GM12873 (cell line): ENCODE measurements around the gene PFDN4.

ENCODE experiments used
- CTCF ChIP-seq: IDR thresholded peaks from 2 replicates; pipeline ENCODE4 v1.5.1; 2012; ENCODE audit warnings: low read depth, mild to moderate bottlenecking, moderate library complexity, low read length, control low read depth; ENCODE audit not compliant: insufficient read depth; ENCODE audit errors: missing control alignments

PFDN4 gene

GRCh38 chr20:54212226-54212625 is 4.3 kb downstream of the PFDN4 start:
- no peak for TF ChIP-seq CTCF

DNA sequence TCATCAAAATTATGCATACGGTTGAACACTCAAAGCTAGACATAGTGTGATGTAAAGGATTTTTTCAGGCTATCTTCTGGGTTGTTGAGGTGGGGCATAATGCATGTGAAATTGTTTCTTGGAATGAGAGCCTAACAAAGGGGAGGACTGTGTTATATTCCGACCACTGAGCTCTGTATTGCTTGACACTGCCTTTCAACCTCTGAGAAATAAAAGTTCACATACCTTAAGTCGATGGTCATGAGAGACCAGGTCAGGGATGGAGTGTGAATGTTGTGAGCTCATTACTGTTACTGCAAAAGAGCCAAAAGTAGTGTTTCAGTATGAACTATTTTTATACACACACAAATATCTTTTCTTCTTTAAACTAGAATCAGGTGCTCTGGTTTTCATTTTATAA is 5.0 kb downstream of the PFDN4 start:
- TF ChIP-seq CTCF = no peak

DNA sequence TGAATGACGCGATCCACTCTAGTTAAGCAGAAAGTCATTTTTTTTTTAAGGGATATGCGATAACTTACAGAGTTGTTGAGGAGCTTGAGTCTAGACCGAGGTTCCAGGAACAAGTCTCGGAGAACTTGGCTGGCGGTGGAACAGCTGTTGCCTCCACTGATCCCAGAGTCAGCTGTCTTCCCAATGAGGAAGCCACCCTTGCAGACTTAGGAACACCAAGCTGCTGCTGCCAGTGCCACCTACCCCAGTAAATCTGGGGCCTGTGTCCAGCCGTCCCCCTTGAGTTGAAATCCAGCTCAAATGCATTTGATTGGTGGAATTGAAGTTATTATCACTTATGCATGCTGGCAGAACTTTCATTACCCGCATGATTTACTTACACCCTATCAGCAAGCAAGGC is 6.7 kb downstream of the PFDN4 start:
- TF ChIP-seq CTCF = no peak

GRCh38 chr20:54215157-54215789 is 7.4 kb downstream of the PFDN4 start:
- TF ChIP-seq CTCF = no peak

DNA sequence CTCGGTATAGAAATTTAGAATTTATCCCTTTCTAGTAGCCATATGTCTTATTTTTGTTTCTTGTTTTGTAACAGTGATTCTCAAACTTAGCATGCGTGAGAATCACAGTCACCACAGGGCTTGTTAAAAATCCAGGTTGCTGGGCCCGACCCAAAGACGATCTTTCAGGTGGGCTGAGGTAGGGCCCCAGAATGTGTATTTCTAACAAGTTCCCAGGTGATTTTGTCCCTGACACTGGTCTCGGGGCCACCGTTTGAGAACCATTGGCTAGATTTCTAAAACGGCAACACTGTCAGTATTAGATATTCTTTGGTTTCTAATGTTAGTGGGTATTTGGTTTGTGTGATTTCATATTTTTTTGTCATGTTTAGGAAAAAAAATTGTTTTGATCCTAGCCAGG is 9.9 kb downstream of the PFDN4 start:
- TF ChIP-seq CTCF = no peak

DNA sequence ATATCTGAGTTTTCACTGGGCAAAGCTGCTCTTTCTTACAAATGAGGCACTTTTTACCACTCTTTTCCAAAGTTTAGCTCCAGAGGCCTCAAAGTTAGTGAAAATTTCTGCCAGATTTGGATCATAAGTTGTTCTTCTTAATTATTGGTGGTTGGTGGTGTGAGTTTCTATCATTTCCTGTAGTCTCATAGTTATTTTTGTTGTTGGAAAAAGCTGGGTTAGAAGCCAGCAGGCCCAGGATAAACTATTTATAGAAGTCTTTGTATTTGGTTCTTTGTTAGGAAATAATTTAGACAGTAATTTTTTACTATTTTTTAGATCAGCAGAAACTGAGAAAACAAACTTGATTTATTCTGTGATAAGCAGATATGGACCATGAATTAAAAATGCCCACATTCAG is 10.6 kb downstream of the PFDN4 start:
- TF ChIP-seq CTCF = no peak

- peak; percentile 39 for TF ChIP-seq CTCF
Measured at GRCh38 chr20:54219751-54220426, 12.0 kb downstream of the PFDN4 start.
